Activated CD4-positive, alpha-beta T cell treated with anti-CD3 and anti-CD28 coated beads, Interleukin-2, amount 50 U/mL, for 48 hours (primary cell): ENCODE data around the gene UPK3A.

ENCODE experiments used
- DNase-seq, 2 experiments: peaks; one replicate each; pipeline ENCODE4 v3.0.0-alpha.2; 2020

The UPK3A gene

DNA sequence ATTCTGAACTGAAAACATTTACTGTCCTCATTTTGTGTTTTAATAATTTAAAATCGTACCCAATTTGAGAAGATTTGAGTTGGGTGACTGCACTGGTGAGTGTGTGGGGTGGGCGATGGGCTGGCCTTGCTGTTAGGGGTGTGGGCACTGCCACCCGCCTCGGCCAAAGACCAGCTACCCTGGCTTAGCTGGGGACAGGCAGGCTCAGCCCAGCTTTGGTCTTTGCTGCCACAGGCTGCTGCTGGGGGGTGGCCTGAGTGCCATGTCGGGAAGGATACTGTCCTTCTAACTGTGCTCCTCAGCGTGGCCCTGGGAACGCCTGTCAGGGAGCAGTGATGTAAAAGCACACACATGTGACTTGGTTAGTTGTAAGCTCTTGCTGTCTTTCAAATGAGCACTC is 47.3 kb downstream of the UPK3A start:
- DNase-seq, result no peak

DNA sequence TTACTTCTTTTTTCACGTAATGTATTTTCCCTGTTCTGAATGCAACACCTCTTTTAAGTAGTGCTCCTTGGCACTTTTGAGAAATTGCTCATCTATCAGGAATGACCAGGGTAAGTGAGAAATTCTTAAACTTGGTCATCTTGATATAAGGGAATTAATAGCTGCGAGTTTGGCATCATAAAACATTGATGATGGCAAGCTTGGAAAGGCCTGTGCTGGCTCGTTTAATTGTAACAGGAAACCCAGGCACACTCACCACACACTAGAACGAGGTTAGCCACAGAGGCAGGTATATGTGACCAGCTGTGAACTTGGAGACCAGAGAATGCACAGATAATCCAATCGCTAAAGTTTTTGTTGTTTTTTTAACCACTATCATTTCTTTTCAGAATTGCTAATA is 49.3 kb downstream of the UPK3A start:
- DNase-seq, result no peak

DNA sequence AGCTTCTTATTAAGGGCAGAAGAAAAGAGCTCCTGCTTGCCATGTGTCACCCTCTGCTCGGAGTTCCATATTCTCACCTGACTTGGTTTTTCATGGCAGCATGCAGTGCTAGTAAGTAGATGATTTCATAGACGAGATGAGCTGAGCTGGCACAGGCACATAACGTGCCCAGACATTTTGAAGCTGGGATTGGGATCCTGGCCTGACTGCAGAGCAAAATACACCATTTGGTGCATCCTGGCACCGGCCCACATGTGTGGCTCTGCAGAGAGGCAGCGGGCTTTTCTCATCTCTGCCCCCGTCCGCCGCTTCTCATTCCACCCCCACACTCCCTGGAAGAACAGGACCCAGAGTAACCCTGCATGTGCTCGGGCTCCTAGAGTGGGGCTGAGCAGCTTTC is 49.8 kb downstream of the UPK3A start:
- DNase-seq, result no peak

- DNase-seq, result no peak
Measured at GRCh38 chr22:45335021-45335818, 50.5 kb downstream of the UPK3A start.

GRCh38 chr22:45335854-45336522 is 51.2 kb downstream of the UPK3A start:
- no peak for DNase-seq

DNA sequence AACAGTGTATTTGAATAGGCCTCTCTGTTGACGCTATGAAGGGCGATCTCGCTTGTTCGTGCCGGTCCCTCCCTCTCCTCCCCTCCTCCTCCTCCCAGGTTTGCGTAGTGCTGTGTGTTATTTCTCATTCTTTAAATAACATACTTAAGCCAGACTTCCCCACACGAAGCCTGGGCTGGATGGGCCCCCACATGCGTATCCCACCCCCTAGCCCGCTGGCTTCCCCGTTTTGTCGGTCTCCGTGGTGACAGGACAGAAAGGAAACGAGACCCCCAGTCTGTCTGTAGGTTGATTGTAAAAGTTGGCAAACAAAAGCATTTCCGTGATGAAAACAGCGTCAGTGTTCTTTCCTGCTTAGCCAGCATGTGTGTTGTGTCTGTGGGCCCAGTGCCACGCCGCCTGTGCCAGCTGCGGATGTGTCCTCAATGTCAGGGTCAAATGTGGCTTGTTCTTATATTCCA is 52.3 kb downstream of the UPK3A start:
- no peak for DNase-seq

GRCh38 chr22:45337536-45337935 is 52.8 kb downstream of the UPK3A start:
- DNase-seq, result no peak

DNA sequence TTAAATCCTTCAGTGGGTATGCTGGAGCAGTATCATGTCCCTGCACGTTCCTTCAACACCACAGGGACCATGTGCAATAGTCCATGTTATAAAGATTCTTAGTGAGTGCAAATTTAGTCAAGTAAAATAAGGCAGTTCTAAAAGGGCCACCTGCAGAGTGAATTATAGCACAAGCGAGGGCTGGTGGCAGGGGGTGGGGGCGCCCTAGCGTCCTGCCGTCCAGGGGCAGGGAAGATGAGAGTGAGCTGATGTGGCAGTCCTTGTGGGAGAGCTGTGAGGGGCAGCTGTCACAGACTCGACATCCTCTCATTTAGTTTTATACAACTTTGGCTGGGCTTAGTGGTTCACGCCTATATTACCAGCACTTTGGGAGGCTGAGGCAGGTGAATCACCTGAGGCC is 54.0 kb downstream of the UPK3A start:
- no peak for DNase-seq

DNA sequence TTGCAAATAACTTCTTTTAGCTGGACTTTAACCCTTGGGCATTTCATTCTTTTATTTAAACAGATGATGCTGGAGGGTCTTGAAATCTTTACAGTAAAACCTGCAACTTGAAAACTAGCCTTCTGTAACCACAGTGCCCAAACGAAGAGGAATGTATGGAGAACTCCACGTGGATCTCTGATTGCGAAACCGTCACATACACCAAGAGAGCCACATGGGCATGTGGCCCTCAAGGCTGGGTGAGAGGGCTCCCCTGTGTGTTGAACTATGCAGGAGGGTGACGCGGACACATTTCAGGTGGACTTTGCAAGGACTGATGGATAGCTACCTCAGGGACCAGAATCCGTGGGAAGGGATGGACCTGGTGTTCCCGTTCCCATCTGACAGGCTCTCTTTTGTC is 55.6 kb downstream of the UPK3A start:
- DNase-seq, result no peak

DNA sequence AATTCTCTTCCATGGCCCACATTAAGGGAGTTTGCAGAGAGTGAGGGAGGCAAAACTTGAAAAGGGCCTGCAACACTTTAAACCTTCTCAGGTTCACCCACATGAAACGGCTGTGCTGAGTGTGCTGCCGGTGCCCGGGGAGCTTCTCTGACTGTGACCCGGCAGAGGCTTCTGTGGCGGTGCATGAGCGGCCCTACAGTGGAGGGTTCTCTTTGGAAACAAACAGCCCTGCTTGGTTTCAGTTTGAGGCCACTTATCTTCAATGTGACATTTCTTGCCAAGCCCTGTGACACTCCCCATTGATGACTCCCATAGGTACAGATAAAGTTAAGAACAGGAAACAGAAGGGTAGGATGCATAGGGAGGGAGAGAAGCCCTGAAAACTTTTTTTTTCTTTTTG is 56.7 kb downstream of the UPK3A start:
- peak; percentile 61 to 65 for DNase-seq

GRCh38 chr22:45343143-45343542 is 58.4 kb downstream of the UPK3A start:
- DNase-seq, result no peak

DNA sequence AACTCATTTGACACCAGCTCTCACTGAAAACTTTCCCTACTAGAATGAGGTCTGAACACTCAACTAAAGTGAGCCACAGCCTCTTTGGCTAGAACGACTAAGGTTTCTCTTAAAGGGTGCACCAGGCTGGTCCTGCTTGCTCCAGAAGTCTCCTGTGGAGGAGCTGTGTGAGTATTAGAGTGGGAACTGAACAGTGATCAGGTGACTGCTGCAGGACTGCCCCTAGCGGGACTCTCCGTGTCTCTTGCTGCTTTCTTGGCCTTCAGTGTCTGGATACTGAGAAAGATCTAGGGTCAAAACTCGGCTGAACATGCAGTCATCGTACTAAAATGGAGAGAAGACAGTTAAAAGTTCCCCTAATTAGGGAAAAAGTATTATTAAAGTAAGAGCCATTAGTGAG is 59.6 kb downstream of the UPK3A start:
- no peak for DNase-seq
